T-cell (primary cell): ENCODE data around the gene PISD. TPM values are rescaled to one million over a fixed set of nuclear protein-coding genes. Genes with fewer than 3 reads are reported as not detected.
A peak's percentile ranks its signal among the peaks of the same experiment; 100 is the strongest.

Experiments used
- ATAC-seq, 4 experiments: fragments of 200-7000 bp in 3 of 4; fragments of 150-1000 bp in 1 of 4; cut with Tn5 transposase; replicated peaks in 1 of 4; 1 replicate in 3 of 4; 2 replicates in 1 of 4; pipeline ENCODE4 v1.10.0; 2021; ENCODE audit warnings: moderate library complexity in 3 of 4, mild to moderate bottlenecking in 2 of 4, moderate number of reproducible peaks in 1 of 4
- CTCF ChIA-PET, 2 donors: fragments of 300-600 bp; sonication (Branson Sonifier 250); formaldehyde crosslinking; loops; one replicate each; lab custom pipeline; 2022; ENCODE audit warnings: antibody characterized with exemption in 2 of 2; lab: Charles Lee
- POLR2A ChIA-PET, 2 donors: fragments of 300-600 bp; sonication (Branson Sonifier 250); formaldehyde crosslinking; loops; one replicate each; lab custom pipeline; 2022; ENCODE audit warnings: antibody characterized with exemption in 2 of 2; lab: Charles Lee
- DNase-seq, 35 experiments: peaks; one replicate each; pipeline versions ENCODE4 v3.0.0 to v3.0.0-alpha.2; 2013 to 2023
- H3K27ac ChIP-seq: one replicate; pipeline ENCODE4 v1.5.1; 2013; ENCODE audit warnings: low read length
- H3K27me3 ChIP-seq, 2 experiments: replicated peaks in 1 of 2; 1 replicate in 1 of 2; 2 replicates in 1 of 2; pipeline versions ENCODE4 v1.6.1 to v1.7.0; 2013; ENCODE audit warnings: low read length in 1 of 2, mixed read lengths in 1 of 2; ENCODE audit not compliant: control insufficient read depth in 2 of 2, insufficient read depth in 2 of 2; ENCODE audit errors: extremely low read depth in 1 of 2
- H3K36me3 ChIP-seq, 2 donors: 1 replicate in 1 of 2; 2 replicates in 1 of 2; pipeline versions ENCODE4 v1.6.1 to v1.7.0; 2013; ENCODE audit warnings: low read length in 1 of 2; ENCODE audit not compliant: control insufficient read depth in 2 of 2, insufficient read depth in 1 of 2; ENCODE audit errors: extremely low read depth in 1 of 2
- H3K4me1 ChIP-seq, 2 experiments: 1 replicate in 1 of 2; 2 replicates in 1 of 2; pipeline versions ENCODE4 v1.6.1 to v1.7.0; 2013; ENCODE audit warnings: low read length in 2 of 2, mixed read lengths in 1 of 2; ENCODE audit not compliant: insufficient read depth in 2 of 2, control insufficient read depth in 1 of 2; ENCODE audit errors: extremely low read depth in 1 of 2
- H3K4me3 ChIP-seq, 2 donors: 1 replicate in 1 of 2; 2 replicates in 1 of 2; pipeline versions ENCODE4 v1.5.1 to v1.7.0; 2013; ENCODE audit warnings: mild to moderate bottlenecking in 2 of 2, low read length in 1 of 2, moderate library complexity in 1 of 2; ENCODE audit not compliant: control insufficient read depth in 1 of 2; ENCODE audit errors: extremely low read depth in 1 of 2
- H3K9me3 ChIP-seq: 2 replicates; pipeline ENCODE4 v1.7.0; 2013
- H3K27ac Mint-ChIP-seq, 2 donors: one replicate each; pipeline ENCODE4 v1.8.0; 2020 to 2021; ENCODE audit warnings: mild to moderate bottlenecking in 2 of 2, mixed read lengths in 2 of 2
- H3K27me3 Mint-ChIP-seq, 2 donors: one replicate each; pipeline ENCODE4 v1.8.0; 2021 to 2022; ENCODE audit warnings: mixed read lengths in 2 of 2
- H3K36me3 Mint-ChIP-seq: one replicate; pipeline ENCODE4 v1.8.0; 2021; ENCODE audit warnings: mixed read lengths
- H3K4me1 Mint-ChIP-seq, 3 donors: one replicate each; pipeline ENCODE4 v1.8.0; 2020 to 2022; ENCODE audit warnings: mixed read lengths in 3 of 3, mild to moderate bottlenecking in 1 of 3
- H3K4me3 Mint-ChIP-seq, 3 donors: one replicate each; pipeline ENCODE4 v1.8.0; 2020 to 2022; ENCODE audit warnings: mild to moderate bottlenecking in 3 of 3, mixed read lengths in 3 of 3, moderate library complexity in 3 of 3
- H3K9me3 Mint-ChIP-seq, 3 donors: one replicate each; pipeline ENCODE4 v1.8.0; 2020 to 2022; ENCODE audit warnings: mixed read lengths in 3 of 3
- WGBS: methylation state at CpG from one replicate; pipeline ENCODE4 v1.1.5; 2013; ENCODE audit warnings: missing lambda C conversion rate; ENCODE audit not compliant: insufficient coverage; 5-methylcytosine and 5-hydroxymethylcytosine counted together
- total RNA-seq, 35 experiments: library from RNA in 6 of 35; stranded (reverse) in 6 of 35; fragments of 120-200 nt in 1 of 35; gene quantifications; one replicate each; pipeline versions ENCODE4 v1.2.1 to v1.2.4 and lab custom pipeline; 2013 to 2026

Gene PISD
- total RNA-seq, 5 donors from 2014 or later (not counting 1 experiment from before 2014, with no cell fraction given): 35.0 to 44.2 (median 39.3) TPM

- no peak overlapping the region for H3K4me3 Mint-ChIP-seq
- peaks cover 25% of the 10 kb centered on the region for H3K36me3 Mint-ChIP-seq
- no peaks in the 10 kb centered on the region for H3K27me3 ChIP-seq
- H3K27ac ChIP-seq: no peak overlapping the region
- DNase-seq (no peak), ATAC-seq (no peak)
- 64% methylated on average over 4 of the region's 4 CpGs for WGBS
- no peaks in the 10 kb centered on the region for H3K9me3 ChIP-seq
- peak overlapping the region; percentile 64 to 78 for H3K27ac Mint-ChIP-seq
- no peaks in the 10 kb centered on the region for H3K27me3 Mint-ChIP-seq
- no peaks in the 10 kb centered on the region for H3K9me3 Mint-ChIP-seq
- CTCF ChIA-PET: interaction anchor here in 1 of 2 donors (0.6 kb wide), 1 partner anchor 82 kb away, joined by 3 read pairs; no protein-coding TSS in a partner anchor
- no peak overlapping the region for H3K4me3 ChIP-seq
- POLR2A ChIA-PET: no interaction called here
- H3K4me1 ChIP-seq: peaks cover 0 to 21% of the 10 kb centered on the region in 2 experiments
- peaks cover 29 to 74% of the 10 kb centered on the region in 2 donors for H3K36me3 ChIP-seq
- H3K4me1 Mint-ChIP-seq: peaks cover 12 to 21% (median 18%) of the 10 kb centered on the region in 3 donors
Observed at GRCh38 chr22:31615940-31616314, 46.1 kb downstream of the PISD start.

DNA sequence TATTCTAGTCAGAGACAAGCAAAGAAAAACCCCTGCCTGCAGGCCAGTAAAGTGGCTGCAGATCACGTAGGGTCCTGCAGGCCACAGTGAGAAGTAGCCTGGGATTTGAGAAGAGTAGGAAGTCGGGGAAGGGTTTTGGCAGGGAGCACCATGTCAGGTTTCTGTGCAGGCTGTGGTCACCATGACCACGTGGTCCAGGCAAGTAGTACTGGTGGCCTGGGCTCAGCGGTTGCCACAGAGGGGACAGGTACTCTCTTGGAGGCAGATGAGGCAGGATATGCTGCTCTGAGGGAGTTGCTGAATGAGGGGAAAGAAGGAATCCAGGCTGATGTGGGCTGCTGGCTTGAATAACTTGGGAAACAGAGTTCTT lies 46.5 kb downstream of the PISD start:
- DNase-seq (no peak), ATAC-seq (no peak)
- Histone ChIP-seq H3K27ac (no peak overlapping the region), H3K4me1 (peaks cover 0 to 21% of the 10 kb centered on the region in 2 experiments), H3K4me3 (no peak overlapping the region), H3K9me3 (no peaks in the 10 kb centered on the region), H3K36me3 (peaks cover 33 to 74% of the 10 kb centered on the region in 2 donors), H3K27me3 (no peaks in the 10 kb centered on the region)
- H3K4me3 Mint-ChIP-seq: no peak overlapping the region
- ChIA-PET POLR2A (no interaction called here), CTCF (no interaction called here)
- peaks cover 26% of the 10 kb centered on the region for H3K36me3 Mint-ChIP-seq
- 73% methylated on average over 4 of the region's 4 CpGs for WGBS
- H3K4me1 Mint-ChIP-seq: peaks cover 12 to 21% (median 18%) of the 10 kb centered on the region in 3 donors
- H3K27me3 Mint-ChIP-seq: no peaks in the 10 kb centered on the region
- H3K27ac Mint-ChIP-seq: peak overlapping the region; percentile 64 to 78
- H3K9me3 Mint-ChIP-seq: no peaks in the 10 kb centered on the region

DNA sequence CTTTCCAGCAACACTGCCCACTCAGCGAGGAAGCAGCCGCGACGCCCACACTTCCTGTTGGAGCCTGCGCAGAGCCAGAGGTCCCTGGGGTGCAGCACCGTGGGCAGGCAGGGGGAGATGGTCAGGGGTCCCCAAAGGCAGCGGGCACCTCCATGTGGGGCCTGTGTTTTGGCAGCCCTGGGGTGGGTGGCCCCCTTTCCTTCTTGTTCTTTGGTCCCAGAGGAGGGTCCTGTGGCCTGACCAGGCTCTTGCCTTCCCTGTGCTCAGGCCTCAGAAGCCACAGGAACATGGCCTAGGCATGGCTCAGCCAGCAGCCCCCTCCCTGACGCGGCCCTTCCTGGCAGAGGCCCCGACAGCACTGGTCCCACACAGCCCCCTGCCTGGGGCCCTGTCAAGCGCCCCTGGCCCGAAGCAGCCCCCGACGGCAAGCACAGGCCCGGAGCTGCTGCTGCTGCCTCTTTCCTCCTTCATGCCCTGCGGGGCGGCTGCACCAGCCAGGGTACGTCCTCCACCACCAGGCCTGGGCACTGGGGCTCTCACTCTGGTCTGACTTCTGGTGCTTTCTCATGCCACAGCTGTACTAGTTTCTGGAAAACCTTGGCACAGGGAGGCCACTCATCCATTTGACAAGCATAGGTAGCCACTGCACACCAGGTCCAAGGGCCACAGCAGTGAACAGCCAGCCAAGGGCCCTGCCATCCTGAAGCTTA lies 47.1 kb downstream of the PISD start:
- CTCF ChIA-PET: no interaction called here
- 74% methylated on average over 18 of the region's 18 CpGs for WGBS
- no peak for ATAC-seq
- H3K27ac Mint-ChIP-seq: peak overlapping the region; percentile 69 to 78
- Histone ChIP-seq H3K4me3 (no peak overlapping the region), H3K36me3 (peaks cover 32 to 74% of the 10 kb centered on the region in 2 donors), H3K4me1 (peaks cover 0 to 21% of the 10 kb centered on the region in 2 experiments), H3K9me3 (no peaks in the 10 kb centered on the region), H3K27me3 (no peaks in the 10 kb centered on the region), H3K27ac (no peak overlapping the region)
- peaks cover 28% of the 10 kb centered on the region for H3K36me3 Mint-ChIP-seq
- H3K4me3 Mint-ChIP-seq: no peak overlapping the region
- POLR2A ChIA-PET: no interaction called here
- H3K27me3 Mint-ChIP-seq: no peaks in the 10 kb centered on the region
- DNase-seq: no peak
- H3K9me3 Mint-ChIP-seq: no peaks in the 10 kb centered on the region
- peaks cover 12 to 21% (median 18%) of the 10 kb centered on the region in 3 donors for H3K4me1 Mint-ChIP-seq

- H3K9me3 Mint-ChIP-seq: no peaks in the 10 kb centered on the region
- Histone ChIP-seq H3K4me1 (peaks cover 0 to 21% of the 10 kb centered on the region in 2 experiments), H3K9me3 (no peaks in the 10 kb centered on the region), H3K4me3 (no peak overlapping the region), H3K27ac (no peak overlapping the region), H3K36me3 (peaks cover 34 to 75% of the 10 kb centered on the region in 2 donors), H3K27me3 (no peaks in the 10 kb centered on the region)
- ChIA-PET POLR2A (interaction anchor here in 1 of 2 donors (0.5 kb wide), 1 partner anchor 532 kb away, joined by 6 read pairs; no protein-coding TSS in a partner anchor), CTCF (no interaction called here)
- ATAC-seq (no peak), DNase-seq (no peak)
- H3K27me3 Mint-ChIP-seq: no peaks in the 10 kb centered on the region
- H3K36me3 Mint-ChIP-seq: peaks cover 22% of the 10 kb centered on the region
- H3K27ac Mint-ChIP-seq: peak overlapping the region in 1 of 2 donors; percentile 57
- 72% methylated on average over 6 of the region's 10 CpGs for WGBS
- H3K4me1 Mint-ChIP-seq: peaks cover 12 to 21% (median 18%) of the 10 kb centered on the region in 3 donors
- H3K4me3 Mint-ChIP-seq: no peak overlapping the region
Observed at GRCh38 chr22:31613904-31614296, 48.1 kb downstream of the PISD start.

- Mint-ChIP-seq H3K27me3 (no peaks in the 10 kb centered on the region), H3K36me3 (peaks cover 21% of the 10 kb centered on the region), H3K27ac (peak overlapping the region in 1 of 2 donors; percentile 57), H3K9me3 (no peaks in the 10 kb centered on the region), H3K4me3 (no peak overlapping the region), H3K4me1 (peaks cover 12 to 21% (median 18%) of the 10 kb centered on the region in 3 donors)
- Histone ChIP-seq H3K4me1 (peaks cover 0 to 21% of the 10 kb centered on the region in 2 experiments), H3K4me3 (no peak overlapping the region), H3K9me3 (no peaks in the 10 kb centered on the region), H3K27ac (no peak overlapping the region), H3K36me3 (peaks cover 32 to 74% of the 10 kb centered on the region in 2 donors), H3K27me3 (no peaks in the 10 kb centered on the region)
- DNase-seq (no peak), ATAC-seq (peak in 1 of 4 experiments; percentile 11)
- WGBS: 94% methylated on average over 22 of the region's 23 CpGs
- ChIA-PET CTCF (no interaction called here), POLR2A (interaction anchor here in 1 of 2 donors (0.5 kb wide), 1 partner anchor 531 kb away, joined by 6 read pairs; no protein-coding TSS in a partner anchor)
Observed at GRCh38 chr22:31613286-31613903, 48.6 kb downstream of the PISD start.

- Histone ChIP-seq H3K36me3 (peaks cover 32 to 75% of the 10 kb centered on the region in 2 donors), H3K27me3 (no peaks in the 10 kb centered on the region), H3K4me1 (peaks cover 0 to 21% of the 10 kb centered on the region in 2 experiments), H3K4me3 (no peak overlapping the region), H3K27ac (no peak overlapping the region), H3K9me3 (no peaks in the 10 kb centered on the region)
- 96% methylated on average over 5 of the region's 12 CpGs for WGBS
- Mint-ChIP-seq H3K27me3 (no peaks in the 10 kb centered on the region), H3K27ac (no peak overlapping the region), H3K9me3 (no peaks in the 10 kb centered on the region), H3K36me3 (peaks cover 25% of the 10 kb centered on the region), H3K4me1 (peaks cover 12 to 21% (median 18%) of the 10 kb centered on the region in 3 donors), H3K4me3 (no peak overlapping the region)
- ChIA-PET CTCF (no interaction called here), POLR2A (no interaction called here)
- no peak for ATAC-seq
- no peak for DNase-seq
Observed at GRCh38 chr22:31612891-31613285, 49.1 kb downstream of the PISD start.
